GM12865 (cell line): ENCODE measurements around the gene ANXA4.
"Not testable (repeated sequence)": the region's sequence is repeated elsewhere in the genome, so short reads cannot be mapped to it uniquely, and the experiment has no call there.

ENCODE experiments used
- DNase-seq: peaks from one replicate; pipeline ENCODE4 v3.0.0; 2010; ENCODE audit warnings: low read depth
- H3K4me3 ChIP-seq: 2 replicates; pipeline ENCODE4 v1.5.1; 2011; ENCODE audit warnings: mild to moderate bottlenecking, low read depth, low read length, control low read depth
- CTCF ChIP-seq: IDR thresholded peaks from 2 replicates; pipeline ENCODE4 v1.5.1; 2011; ENCODE audit warnings: low read length, control low read depth, low read depth, inconsistent platforms; ENCODE audit not compliant: insufficient read depth; ENCODE audit errors: missing control alignments

ANXA4 gene

GRCh38 chr2:69770747-69771146 lies 28.8 kb downstream of the ANXA4 start:
- H3K4me3 ChIP-seq: no peak overlapping the region
- TF ChIP-seq CTCF: no peak
- DNase-seq: no peak

- no peak overlapping the region for H3K4me3 ChIP-seq
- peak; percentile 28 for DNase-seq
- no peak for TF ChIP-seq CTCF
These were observed 29.5 kb downstream of the ANXA4 start for GRCh38 chr2:69771461-69771860.

- TF ChIP-seq CTCF: no peak
- no peak overlapping the region for H3K4me3 ChIP-seq
- DNase-seq: no peak
These were observed 31.3 kb downstream of the ANXA4 start for GRCh38 chr2:69773206-69773605.

- not testable (repeated sequence) for DNase-seq, H3K4me3 ChIP-seq
These were observed 32.5 kb downstream of the ANXA4 start for GRCh38 chr2:69774258-69774983.

GRCh38 chr2:69774984-69775982 lies 33.3 kb downstream of the ANXA4 start:
- H3K4me3 ChIP-seq: no peak overlapping the region
- no peak for DNase-seq
- no peak for TF ChIP-seq CTCF

DNA sequence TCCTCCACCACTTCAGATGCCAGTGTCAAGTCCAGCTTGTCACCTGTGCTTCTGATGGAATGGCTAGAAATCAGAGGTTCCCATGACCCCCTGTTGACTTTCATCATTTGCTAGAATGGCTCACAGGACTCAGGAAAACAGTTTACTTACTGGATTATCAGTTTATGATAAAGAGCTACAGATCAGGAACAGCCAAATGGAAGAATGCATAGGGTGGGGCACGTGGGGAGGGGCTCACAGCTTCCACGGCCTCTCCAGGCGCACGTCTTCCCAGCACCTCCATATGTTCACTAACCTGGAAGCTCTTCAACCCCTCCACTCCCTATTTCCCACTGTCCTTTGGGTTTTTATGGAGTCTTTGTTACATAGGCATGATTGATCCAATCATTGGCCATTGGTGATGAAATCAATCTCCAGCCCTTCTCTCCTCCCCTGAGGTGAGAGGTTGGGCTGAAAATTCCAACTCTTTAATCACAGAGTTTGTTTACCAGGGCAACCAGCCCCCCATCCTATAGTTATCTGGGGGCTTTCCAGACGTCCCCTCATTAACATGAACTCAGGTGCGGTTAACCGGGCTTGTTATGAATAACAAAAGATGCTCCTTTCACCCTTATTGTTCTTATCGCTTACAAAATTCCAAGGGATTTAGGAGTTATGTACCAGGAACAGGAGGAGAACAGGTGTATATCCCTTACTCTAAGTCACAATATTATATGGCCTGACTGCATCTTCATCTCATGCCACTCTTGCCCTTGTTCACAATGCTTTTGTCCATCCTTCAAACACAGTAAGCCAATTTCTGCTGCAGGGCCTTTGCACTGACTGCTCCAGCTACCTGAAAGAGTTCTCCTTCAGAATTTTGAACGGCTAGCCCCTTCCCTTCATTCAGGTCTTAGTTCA lies 35.2 kb downstream of the ANXA4 start:
- no peak overlapping the region for H3K4me3 ChIP-seq
- TF ChIP-seq CTCF: no peak
- DNase-seq: no peak
